NOMO-1 treated with DMSO at 0.1 percent for 48 hours (cell line): ENCODE results near the gene POLR2H.
A peak's percentile ranks its signal among the peaks of the same experiment; 100 is the strongest.

Experiments
- DNase-seq: peaks from one replicate; lab custom pipeline; 2025; ENCODE audit not compliant: unreplicated experiment; lab: John Stamatoyannopoulos, UW

Gene POLR2H

DNA sequence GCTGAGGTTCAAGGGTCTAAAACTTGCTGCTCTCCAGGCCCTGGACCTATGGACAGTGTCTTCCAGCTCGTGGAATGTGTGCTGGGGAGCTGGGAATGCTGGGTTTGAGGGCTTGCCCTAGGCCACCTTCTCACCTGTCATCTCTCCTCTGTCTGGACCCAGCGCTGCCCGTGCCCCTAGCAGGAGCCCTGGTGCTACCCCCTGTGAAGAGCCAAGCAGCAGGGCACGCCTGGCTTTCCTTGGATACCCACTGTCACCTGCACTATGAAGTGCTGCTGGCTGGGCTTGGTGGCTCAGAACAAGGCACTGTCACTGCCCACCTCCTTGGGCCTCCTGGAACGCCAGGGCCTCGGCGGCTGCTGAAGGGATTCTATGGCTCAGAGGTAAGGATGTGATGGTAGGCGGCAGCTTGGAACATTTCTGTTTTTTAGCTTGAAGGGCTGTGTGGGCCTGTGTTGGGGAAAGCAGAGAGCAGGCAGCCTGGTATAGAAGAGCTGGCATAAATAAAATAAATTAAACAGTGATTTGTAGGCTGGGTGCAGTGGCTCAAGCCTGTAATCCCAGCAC lies 23.4 kb downstream of the POLR2H start:
- DNase-seq = no peak

DNA sequence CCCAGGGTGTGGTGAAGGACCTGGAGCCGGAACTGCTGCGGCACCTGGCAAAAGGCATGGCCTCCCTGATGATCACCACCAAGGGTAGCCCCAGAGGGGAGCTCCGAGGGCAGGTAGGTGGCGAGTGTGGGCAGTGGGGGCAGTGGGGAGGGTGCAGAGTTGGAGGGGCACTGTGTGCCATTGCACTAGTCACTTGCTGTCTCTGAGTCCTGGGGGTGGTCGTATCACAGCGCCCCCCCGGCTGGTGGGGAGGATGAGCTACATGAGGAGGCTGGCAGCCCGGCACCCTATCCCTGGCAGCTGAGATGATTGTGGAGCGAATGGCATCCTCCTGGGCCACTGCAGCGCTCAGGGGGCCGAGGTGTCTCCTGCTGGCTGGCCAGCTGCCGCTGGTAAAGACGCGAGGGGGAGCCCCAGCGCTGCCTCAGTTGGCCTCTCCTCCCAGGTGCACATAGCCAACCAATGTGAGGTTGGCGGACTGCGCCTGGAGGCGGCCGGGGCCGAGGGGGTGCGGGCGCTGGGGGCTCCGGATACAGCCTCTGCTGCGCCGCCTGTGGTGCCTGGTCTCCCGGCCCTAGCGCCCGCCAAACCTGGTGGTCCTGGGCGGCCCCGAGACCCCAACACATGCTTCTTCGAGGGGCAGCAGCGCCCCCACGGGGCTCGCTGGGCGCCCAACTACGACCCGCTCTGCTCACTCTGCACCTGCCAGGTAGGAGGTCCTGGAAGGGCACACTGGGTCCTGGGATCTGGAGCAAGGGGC lies 24.7 kb downstream of the POLR2H start:
- no peak for DNase-seq

DNA sequence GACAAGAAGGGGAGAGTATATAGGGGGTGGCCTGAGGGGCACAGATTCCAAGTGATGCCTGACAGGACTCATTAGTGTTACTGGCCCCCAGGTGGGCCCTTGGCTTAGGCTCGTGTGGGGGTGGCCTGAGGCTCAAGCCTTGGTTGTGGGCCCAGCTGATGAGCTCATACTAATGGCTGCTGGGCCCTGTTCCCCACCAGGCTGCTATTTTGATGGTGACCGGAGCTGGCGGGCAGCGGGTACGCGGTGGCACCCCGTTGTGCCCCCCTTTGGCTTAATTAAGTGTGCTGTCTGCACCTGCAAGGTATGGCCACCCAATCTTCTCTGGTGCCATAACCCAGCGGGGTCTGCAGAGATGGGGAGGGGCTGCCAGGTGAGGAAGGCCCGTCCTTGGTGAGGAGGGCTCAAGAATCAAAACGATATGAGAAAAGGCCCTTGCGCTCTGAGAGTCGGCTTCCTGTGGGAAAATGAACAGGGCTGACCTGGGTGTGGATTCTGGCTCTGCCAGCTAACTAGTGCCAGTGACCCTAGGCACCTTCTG lies 25.7 kb downstream of the POLR2H start:
- DNase-seq = no peak

DNA sequence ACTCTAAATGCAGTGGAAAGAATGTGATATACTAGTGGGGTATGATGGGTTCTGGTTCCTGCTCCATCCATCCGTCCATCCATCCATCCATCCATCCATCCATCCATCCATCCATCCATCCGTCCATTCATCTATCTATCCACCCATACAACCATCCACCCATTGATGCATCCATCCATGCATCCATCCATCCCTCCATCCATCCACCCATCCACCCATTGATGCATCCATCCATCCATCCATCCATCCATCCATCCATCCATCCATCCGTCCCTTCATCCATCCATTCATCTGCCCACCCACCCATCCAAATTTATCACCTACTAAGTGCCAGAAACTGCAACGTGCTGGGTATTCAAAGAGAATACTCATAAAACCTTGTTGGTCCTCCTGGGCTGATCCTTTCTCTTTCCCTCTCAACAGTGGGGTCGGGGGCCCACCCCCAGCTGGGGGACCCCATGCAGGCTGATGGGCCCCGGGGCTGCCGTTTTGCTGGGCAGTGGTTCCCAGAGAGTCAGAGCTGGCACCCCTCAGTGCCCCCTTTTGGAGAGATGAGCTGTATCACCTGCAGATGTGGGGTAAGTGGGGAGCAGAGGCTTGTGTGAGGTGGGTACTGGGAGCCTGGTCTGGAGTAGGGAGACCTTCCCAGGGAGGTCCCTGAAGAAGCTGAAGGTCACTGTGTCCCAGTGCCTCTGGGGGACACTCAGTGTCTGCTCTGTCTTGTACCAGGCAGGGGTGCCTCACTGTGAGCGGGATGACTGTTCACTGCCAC lies 26.8 kb downstream of the POLR2H start:
- no peak for DNase-seq

DNA sequence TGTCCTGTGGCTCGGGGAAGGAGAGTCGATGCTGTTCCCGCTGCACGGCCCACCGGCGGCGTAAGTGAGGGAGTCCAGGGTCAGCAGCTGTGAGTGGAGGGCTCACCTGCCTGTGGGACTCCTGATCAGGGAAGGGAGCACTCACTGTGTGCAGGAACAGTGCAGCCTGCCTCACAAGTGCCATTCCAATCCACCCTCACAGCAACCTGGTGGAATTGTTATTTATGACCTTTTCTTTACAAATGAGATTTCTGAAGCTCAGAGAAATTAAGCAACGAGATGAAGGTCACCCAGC lies 27.4 kb downstream of the POLR2H start:
- DNase-seq = no peak

DNA sequence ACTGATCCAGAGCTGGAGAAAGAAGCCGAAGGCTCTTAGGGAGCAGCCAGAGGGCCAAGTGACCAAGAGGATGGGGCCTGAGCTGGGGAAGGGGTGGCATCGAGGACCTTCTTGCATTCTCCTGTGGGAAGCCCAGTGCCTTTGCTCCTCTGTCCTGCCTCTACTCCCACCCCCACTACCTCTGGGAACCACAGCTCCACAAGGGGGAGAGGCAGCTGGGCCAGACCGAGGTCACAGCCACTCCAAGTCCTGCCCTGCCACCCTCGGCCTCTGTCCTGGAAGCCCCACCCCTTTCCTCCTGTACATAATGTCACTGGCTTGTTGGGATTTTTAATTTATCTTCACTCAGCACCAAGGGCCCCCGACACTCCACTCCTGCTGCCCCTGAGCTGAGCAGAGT lies 27.9 kb downstream of the POLR2H start:
- DNase-seq = no peak

DNA sequence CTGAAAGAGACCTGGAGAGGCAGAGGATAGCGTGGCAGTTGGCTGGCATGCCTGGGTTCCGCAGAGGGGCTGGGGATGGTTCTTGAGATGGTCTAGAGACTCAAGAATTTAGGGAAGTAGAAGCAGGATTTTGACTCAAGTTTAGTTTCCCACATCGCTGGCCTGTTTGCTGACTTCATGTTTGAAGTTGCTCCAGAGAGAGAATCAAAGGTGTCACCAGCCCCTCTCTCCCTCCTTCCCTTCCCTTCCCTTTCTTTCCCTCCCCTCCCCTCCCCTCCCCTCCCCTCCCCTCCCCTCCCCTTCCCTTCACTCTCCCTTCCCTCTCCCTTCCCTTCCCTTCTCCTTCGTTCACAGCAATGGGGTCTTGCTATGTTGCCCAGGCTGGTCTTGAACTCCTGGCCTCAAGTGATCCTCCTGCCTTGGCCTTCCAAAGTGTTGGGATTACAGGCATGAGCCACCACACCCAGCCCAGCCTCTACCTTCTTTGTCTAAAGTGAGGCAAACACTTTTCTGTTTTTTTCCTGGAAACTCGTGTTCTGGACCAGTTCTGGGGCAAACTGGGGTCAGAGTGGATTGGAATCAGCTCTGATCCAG lies 28.5 kb downstream of the POLR2H start:
- no peak for DNase-seq

DNA sequence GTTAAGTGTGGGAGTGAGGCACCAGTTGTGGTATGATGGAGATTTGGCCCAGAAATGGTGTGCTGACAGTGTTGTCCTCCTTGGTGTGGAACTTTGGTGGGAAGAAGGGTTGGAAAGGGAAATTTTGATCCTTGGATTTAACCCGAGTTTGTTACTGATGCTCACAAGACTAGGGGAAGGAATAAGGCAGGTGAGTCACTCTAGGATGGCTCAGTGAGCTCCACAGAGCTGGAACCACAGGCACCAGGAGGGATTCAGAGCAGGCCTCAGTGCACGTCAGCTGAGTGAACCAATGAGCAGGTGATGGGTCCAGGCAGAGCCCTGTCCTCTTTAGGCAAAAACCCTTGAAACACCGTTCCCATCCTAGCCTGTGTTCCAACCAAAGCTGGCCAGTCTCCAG lies 29.8 kb downstream of the POLR2H start:
- DNase-seq = no peak

DNA sequence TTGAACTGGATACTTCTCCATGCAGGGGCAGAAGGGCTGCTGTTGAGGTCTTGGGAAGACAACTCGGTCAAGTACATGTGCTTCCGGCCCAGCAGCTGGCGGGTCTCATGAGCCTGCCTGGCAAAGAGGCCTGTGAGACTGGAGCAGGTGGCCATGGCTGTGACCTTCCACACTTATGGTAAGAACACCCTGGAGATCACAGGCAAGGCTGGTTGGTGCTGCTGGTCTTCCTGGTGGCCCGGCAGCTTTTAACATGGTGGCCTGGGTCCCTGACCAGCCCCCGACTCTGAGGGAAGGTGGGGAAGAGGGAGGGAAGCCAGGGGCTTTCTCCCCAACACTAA lies 33.8 kb downstream of the POLR2H start:
- DNase-seq = no peak

DNA sequence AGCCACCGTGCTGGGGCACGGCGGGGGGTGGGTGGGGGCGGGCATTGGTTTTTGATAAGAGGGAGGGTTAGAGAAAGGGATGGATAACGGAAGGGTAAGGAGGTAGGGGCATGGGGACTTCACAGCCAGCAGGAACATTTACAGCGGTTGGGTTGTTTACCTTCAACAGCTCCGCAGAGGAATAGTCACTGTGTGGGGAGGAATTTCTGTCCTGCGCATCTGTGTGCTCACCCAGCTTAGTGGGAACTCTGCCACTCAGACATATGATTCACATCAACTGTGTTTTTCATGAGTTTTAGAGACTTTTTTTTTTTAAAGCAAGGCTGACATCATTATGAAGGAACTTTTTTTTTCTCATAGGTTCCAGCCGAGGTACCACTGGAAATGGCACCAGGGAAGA lies 37.9 kb downstream of the POLR2H start:
- DNase-seq = no peak

DNA sequence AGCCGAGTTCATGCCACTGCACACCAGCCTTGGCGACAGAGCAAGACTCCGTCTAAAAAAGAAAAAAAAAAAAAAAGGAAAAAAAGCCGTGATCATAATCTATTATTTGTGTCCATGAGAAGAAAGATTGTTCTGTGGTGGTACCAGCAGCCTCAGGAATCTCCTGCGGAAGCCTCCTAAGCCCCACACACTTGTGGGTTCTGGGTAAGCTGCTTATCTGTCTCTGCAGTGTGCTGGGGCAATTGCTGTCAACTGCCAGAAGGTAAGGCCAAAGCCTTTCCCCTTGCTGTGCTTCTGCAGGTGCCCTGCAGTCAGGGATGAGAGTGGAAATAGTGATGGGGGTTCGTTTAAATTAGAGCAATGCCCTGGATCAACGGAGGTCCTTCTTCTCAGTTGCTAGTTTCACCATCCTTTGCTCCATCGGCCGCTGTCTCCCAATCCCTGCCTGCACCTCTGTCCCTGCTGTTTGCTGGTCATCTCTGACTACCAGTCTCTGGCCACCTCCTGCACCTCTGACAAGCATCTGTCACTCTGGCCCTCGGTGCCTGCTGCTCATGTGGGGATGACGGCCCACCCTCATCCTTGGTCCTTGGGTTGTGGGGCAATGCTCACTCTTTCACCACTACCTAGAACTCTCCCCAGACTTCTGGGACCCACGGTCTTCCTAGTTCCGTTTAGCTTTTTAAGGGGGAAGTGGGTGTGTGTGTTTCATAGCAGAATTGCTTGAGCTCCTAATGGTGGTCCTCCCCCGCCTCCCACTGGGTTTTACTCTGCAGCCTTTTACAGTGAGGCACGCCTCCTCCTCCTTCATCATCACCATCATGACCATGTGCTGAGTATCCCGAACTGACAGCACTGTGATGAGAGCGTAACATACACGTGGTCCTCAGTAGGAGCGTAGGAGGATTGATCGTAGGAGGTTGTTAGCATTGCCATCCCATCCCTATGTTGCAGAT lies 43.8 kb downstream of the POLR2H start:
- no peak for DNase-seq

DNA sequence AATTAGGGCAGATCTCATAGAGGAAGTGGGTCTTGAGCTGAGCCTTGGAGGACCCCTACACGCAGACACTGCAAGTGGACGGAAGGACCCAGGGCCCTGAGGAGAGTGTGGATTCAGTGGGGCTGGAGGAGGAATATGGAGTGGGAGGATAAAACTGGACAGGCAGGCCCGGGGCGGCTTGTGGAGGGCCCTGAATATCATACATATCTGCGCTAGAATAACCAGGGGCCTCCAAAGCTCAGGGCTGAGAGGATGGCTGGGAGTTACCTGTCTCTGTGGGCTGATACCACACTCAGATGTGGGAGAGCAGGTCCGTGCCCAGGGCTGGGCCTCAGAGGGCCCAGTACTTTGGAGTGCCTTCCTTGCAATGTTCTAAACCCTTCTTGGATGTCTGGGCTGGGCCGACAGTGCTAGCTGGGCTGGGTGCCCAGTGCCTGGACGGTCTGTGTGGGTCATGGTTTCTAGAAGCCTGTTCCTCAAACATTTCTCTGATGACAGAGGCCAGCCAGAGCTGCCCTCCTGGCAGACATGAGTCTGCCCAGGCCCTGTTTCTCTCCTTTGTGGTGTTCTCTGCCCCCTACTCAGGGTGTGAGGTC lies 47.9 kb downstream of the POLR2H start:
- DNase-seq = no peak

DNA sequence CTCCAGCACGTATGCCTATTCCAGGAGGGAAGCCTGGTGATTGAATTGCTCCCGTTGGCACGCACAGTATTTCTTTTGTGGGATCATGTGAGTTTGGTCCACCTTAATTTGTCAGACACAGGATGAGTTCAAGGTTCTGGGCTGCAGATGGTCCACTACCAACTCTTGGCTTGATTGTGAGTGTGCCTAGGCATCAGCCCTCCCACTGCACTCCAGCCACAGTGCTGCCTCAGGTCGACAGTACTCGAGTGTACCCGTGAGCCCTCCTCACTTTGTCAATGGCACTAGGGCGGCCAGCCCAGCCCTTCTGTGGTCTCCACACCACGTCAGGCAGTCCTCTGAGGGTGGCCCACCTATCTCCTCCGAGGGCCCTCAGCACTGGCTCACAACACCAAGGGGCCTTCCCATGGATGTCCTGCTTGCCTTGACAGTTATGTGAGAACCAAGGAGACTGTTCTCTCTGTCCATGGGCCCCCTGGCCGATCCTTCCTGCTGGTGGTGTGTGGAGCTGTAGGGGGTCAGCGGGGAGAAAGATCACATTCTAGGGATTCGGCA lies 48.5 kb downstream of the POLR2H start:
- DNase-seq = no peak

DNA sequence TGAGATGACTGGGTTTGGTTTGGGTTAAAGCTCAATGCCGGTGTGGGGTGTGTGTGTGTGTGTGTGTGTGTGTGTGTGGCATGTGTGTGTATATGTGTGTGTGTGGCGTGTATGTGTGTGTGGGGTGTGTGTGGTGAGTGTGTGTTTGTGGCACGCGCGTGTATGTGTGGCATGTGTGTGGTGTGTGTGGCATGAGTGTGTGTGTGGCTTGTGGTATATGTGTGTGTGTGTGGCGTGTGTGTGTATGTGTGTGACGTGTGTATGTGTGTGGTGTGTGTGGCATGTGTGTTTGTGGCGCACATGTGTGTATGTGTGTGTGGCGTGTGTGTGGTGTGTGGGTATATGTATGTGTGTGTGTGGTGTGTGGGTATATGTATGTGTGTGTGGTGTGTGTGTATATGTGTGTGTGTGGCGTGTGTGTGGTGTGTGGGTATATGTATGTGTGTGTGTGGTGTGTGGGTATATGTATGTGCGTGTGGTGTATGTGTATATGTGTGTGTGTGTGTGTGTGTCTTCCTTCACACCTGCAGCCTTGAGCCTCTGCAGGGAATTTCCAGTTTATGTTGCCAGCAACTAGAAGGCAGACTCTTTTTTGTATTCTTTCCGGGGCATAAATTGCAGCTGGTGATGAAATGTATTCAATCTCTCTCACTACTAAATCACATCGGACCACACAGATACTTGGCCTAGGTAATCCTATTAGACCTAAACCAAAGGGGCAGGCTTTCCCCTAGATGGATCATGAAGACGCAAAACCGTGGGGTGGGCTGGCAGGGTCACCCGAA lies 53.1 kb downstream of the POLR2H start:
- DNase-seq = no peak

DNA sequence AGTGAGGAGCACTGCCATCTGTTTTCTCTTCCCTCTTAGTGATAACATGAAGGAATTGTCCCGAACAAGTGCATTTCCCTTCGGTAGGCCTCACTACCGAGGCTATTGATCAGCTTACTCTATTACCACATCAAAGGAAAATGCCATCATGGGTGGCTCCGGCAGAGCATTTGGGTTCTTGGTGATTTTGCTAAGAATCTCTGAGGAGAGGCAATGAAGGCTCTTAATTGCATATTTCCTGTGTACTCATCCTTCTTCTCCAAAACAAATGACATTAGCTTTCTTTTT lies 53.6 kb downstream of the POLR2H start:
- no peak for DNase-seq

DNA sequence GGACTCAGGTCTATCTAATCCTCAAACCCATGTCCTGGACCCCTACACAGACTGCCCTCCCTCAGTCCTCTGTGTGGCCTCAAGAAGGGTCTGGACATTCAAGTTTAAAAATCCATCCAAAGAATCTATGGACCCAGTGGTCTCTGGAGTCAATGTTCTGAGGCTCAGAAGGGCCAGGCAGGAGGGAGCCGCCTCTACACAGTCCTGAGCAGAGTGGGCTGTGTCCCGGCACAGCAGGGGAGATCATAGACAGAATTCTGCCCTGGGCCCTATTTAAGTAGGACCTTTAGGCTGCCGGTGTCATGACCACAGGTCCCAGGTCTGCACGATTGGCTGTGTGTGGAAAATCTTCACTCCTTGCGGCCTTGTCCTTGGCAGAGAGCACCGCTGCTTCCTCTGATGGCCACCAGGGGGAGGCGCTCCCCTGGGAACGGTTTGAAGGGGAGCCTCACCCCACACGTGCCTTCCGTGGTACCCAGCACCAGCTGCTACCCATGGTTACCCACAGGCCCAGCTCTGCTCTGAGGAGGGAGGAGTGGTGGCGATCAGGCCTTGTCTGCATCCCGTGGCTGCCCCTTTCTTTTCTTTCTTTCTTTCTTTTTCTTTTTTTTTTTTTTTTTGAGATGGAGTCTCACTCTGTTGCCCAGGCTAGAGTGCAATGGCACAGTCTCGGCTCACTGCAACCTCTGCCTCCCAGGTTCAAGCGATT lies 56.3 kb downstream of the POLR2H start:
- DNase-seq = peak; percentile 74
